ENCODE results near the gene PHF12. TPM values are rescaled to one million over a fixed set of nuclear protein-coding genes. Genes with fewer than 3 reads are reported as not detected.
"Not testable (repeated sequence)": the region's sequence is repeated elsewhere in the genome, so short reads cannot be mapped to it uniquely, and the experiment has no call there.

The PHF12 gene
- total RNA-seq, 1 experiment from 2014 or later = 14.7 TPM

DNA sequence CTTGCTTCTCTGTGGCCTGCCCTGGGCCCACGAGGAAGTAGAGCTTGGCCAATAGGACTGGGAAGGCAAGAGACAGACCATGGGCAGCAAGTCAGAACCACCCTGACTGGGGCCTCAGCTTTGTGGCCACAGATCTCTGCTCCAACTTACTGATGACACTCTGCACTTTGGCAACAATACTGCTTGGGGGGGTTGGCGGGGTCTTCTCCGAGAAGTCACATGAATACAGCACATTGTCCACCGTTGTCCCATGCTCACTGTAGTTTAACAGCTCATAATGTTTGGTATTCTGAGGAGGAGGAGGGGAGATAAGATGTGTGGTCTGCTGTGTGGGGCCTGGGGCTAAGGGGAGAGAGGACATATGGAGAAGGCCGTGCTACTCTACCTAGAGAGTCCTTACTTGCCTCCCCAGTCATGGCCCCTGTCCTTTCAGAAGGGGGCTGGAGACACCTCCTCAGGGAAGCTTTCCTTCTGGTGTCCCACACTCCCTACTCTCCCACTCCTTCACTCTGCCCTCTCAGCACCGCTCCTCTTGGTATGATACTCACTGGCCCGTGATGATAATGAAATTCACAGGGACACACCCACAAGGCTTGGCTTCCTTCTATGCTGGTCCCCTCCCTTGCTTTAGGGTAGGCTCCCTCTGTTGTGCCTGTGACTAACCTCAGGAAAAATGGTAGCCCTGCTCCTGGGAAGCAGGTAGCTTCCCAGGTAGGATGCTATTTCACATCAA is 44.4 kb downstream of the PHF12 start:
- DNase-seq (ENCODE audit: extremely low read depth, low read depth) = no peak

GRCh38 chr17:28906276-28906675 is 45.0 kb downstream of the PHF12 start:
- DNase-seq (ENCODE audit: extremely low read depth, low read depth) = no peak

GRCh38 chr17:28904800-28905199 is 46.5 kb downstream of the PHF12 start:
- no peak for DNase-seq (ENCODE audit: extremely low read depth, low read depth)

- not testable (repeated sequence) for DNase-seq (ENCODE audit: extremely low read depth, low read depth)
These were observed 47.8 kb downstream of the PHF12 start for GRCh38 chr17:28903546-28903841.

DNA sequence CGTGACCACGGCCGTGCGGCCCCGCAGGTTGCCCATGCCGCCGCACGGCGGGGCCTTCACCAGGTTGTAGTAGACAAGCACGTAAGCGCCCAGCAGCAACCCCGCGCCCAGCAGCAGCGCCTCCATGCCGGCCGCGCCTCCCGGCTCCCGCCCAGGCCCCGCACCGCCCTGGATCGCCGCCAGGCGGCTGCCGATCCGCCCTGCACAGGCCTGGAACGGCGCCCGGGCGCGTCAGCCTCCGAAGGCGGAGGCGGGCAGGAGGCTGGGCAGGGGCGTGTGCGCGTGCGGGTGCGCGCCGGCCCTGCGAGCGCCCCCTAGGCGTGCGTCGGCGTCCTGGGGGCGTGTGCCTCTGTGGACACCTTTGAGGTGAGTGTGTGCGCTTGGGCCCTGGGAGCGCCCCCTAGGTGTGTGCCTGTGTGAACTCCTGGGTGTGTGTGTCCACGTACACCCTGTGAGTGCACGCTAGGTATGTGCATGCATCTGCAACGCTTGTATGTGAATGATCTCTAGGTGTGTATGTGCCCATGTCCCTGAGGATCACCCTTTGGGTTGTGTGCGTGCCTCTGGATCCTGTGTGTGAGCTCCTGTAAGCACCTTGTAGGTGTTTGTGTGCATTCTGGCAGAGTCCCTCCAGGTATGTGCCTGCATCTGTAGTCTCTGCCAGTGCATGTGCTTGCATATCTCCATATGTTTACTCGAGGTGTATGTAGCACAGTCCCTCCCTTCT is 48.3 kb downstream of the PHF12 start, which contains the start of gene DHRS13:
Gene DHRS13 (minus strand): TSS at position 261 of the 727 bp plus-strand sequence. CDS start 135 bp downstream, at position 126.
- peak; percentile 89 for DNase-seq (ENCODE audit: extremely low read depth, low read depth)

DNA sequence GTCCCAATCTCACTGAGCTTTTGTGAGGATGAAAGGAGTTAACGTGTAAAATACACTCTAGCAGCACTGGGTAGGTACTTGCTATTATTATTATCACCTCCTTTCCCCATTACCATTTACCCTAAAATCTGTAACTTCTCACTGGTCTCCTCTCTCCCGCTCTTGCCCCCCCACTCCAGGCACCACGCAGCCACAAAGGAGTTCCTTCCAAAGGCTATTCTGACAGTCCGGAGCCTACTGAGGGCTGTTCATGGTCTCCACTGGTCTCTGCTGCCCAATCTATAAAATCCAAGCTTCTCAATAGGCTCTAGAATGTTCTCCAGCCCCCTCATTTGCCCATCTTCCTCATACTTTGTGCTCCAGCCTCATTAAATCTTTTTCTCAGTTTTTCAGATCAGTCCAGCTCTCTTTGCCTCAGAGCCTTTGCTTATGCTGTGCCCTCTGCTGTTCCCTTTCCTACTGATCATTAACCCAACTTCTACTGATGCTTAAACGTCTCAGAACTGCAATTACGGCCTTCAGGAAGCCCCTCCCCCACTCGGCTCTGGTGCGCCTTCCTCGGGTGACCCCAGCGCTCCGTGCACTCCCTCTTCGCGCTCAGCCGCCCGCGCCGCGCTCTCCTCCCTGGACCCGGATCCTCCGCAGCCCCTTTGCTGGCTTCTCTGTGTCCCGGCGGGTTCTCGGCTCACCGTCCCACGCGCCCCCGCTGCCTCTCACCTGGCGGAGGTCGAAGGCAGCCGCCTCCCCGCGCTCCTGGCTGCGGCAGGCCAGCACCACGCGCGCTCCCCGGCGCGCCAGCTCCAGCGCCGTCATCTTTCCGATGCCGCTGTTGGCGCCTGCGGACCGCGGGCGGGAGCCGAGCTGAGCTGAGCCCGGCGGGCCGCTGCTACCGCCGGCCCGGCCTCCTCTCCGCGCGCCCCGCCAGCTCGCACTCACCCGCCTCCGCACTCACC is 49.2 kb downstream of the PHF12 start:
- DNase-seq (ENCODE audit: extremely low read depth, low read depth) = no peak

DNA sequence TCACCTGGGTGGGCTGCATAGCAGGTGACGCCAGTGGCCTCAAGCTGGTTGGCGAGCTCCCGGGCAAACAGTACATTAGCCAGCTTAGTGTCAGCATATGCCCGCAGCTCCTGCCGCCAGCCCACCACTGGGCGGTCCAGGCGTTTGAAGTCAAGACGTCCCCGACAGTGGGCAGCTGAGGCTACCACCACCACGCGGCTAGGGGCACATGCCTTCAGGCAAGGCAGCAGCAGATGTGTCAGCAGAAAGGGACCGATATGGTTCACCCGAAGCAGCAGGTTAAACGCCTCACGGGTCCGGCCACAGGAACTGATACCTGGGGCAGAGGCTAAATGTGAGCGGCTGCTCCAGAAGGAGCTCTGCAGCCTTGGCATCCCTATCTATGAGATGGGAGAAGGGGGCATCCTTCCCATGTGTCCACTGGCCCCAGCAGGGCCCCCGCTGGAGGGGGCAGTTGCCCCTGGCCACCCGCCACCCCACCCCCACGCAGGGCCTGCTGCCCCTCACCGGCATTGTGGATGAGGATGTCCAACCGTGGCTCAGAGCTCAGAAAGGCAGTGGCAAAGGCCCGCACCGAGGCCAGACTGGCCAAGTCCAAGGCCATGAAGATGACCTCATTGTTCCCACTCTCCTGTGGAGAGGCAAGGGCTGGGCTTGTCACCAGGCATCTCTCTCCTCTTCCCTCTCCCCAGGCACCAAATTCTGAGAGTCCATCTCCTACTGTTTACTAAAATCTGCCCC is 50.2 kb downstream of the PHF12 start:
- no peak for DNase-seq (ENCODE audit: extremely low read depth, low read depth)

- no peak for DNase-seq (ENCODE audit: extremely low read depth, low read depth)
These were observed 52.0 kb downstream of the PHF12 start for GRCh38 chr17:28899212-28899815.

DNA sequence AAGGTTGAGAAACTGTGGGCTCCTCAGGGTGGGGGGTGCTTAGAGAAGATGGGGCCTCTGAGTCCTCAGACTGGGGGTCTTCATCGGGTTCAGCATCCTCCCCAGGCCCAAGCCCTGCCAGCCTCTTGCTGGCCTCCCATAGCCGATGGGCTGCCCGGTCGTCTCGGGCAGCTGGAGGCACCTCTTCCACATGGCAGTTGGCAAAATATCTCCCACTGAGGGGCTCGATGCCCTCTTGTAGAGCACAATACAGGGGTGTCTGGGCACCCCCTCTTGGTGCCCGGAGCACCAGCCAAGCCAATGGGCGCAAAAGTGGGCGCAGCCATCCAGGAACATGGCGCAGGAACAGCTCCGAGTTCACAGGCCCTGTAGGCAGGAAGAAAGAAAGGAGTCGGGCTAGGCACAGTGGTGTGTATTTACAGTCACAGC is 52.8 kb downstream of the PHF12 start:
- no peak for DNase-seq (ENCODE audit: extremely low read depth, low read depth)

DNA sequence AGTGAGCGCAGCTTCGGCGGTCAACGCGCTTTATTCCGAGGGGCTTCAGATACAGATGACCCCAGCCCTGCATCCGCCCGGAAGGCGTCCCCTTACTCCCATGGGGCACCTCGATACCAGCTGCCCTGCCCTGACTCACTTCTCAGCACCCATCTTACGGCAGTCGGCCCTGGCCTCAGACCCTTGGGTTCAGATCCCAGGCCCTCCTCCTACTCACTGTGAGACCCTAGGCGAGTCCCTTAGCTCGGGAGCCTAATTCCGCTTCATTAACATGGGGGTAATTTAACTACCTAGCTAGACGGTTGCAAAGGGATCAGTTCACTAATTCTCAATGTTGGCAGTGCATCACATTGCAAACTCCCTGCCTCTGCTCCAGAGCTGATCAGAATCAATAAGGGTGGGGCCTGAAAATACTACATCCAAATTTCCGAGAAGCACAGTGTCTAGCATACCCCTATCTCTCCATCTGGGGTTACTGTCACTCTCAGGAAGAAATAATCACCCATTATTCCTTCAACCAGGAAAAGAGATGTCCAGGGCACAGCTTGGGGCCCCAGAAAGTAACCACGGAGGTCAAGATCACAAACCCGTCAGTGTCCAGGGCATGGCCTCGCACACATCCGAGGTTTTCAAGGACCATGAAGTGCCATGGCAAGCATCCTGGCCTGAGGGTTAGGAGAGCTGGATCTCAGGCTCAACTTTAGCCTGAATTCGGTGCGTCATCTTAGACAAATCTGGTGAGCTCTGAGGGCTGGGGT is 53.4 kb downstream of the PHF12 start:
- DNase-seq (ENCODE audit: extremely low read depth, low read depth) = no peak

DNA sequence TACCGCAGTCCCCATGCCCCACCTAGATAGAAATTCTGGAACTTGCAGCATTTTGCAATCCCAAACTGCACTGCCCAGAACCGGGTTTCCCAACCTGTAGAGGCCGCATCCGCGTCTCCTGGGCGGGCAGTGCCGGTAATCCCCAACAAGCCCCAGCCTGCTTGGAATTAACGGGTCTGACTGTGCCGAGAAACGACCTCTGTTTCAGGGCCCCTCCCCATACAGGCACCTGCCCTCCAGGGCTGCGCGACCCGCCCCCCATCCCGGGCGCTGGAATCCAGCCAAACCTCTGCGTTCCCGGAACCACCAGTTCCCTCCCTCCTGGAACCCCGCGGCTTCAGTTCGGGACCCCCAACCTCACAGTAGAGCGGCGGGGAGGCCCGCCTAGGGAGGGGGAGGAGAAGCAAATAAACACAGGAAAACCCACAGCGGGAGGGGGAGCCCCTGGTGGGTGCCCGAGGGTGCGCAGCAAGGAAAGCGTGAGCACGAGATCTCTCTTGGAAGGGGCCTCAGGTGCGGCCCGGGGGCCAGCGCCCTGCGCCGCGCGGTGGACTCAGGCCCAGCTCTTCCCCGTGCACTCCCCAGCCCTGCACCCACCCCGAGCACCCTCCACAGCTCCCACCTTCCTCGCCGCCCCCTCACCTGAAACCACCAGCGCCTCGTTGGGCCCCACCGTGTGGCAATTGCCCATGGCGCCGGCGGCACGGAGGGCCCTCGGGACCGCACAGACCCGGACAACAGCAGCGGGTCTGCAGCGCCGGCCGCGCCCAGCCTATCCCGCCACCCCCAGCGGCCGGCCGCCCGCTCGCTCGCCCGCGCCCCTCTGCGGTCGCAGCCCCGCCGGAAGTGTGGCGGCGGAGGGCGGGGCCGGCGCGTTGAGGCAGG is 54.2 kb downstream of the PHF12 start, which contains the start of gene FLOT2:
Gene FLOT2 (minus strand): TSS at position 850 of the 885 bp plus-strand sequence. CDS start 159 bp downstream, at position 691.
- peak; percentile 13 for DNase-seq (ENCODE audit: extremely low read depth, low read depth)

GRCh38 chr17:28896491-28896883 is 54.8 kb downstream of the PHF12 start:
- DNase-seq (ENCODE audit: extremely low read depth, low read depth) = no peak

DNA sequence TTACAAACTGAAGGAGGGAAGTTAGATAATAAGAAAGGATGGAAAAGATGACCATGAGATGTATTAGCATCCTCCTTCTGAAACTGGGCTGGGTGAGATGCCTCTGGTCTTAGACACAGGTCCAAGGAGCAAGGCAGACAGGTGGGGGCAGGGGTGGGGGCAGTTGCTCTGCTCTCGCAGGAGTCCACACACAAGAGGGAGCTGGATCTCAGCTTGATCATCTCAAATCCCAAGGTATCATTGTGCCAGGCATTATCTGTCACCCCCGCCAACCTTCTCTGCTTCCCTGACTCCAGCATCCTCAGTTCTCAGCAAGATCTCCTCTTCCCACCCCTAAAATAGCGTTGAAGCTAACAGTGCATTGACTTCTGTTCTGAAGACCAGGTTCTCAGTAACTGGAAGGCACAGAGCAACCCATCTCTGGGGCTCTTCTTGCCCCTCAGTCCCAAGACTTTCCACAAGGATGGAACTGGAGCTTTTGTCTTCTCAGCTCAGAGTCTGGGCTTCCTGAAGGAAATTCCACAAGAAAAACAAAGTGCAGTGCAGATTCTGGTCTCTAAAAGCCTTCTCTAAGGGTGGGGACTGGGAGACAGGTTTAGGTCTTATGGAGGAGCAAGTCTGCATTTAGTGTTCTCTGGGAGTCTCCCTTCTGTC is 55.4 kb downstream of the PHF12 start:
- no peak for DNase-seq (ENCODE audit: extremely low read depth, low read depth)

GRCh38 chr17:28893248-28894183 is 57.8 kb downstream of the PHF12 start:
- not testable (repeated sequence) for DNase-seq (ENCODE audit: extremely low read depth, low read depth)

DNA sequence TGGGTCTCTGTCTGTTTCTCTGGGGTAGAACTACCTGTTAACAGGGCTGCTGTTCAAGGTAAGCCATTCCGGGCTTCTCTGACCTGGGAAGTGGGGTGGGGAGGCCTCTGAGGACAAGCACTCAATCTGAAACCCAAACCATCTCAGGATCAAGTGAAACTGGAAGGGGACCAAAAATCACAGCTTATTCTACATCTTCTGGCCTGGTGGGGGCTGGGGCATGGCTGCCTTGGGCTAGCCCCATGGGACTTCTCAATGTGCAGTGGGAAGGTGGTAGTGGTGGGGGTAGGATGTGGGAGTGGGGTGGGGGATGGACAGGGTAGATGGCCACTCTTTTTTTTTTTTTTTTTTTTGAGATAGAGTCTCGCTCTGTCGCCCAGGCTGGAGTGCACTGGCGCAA is 59.3 kb downstream of the PHF12 start:
- DNase-seq (ENCODE audit: extremely low read depth, low read depth) = no peak

- no peak for DNase-seq (ENCODE audit: extremely low read depth, low read depth)
These were observed 60.1 kb downstream of the PHF12 start for GRCh38 chr17:28891201-28891600.
